22Rv1 (cell line): Measurements from ENCODE around the gene AIFM1.

ENCODE experiments used
- CTCF ChIP-seq: fragments of 450-650 bp; IDR thresholded peaks from 2 replicates; pipeline ENCODE4 v1.5.1; 2017; ENCODE audit warnings: mild to moderate bottlenecking
- ZFX ChIP-seq: fragments of 450-650 bp; IDR thresholded peaks from 2 replicates; pipeline ENCODE4 v1.6.1; 2017; ENCODE audit warnings: antibody characterized with exemption, borderline replicate concordance

DNA sequence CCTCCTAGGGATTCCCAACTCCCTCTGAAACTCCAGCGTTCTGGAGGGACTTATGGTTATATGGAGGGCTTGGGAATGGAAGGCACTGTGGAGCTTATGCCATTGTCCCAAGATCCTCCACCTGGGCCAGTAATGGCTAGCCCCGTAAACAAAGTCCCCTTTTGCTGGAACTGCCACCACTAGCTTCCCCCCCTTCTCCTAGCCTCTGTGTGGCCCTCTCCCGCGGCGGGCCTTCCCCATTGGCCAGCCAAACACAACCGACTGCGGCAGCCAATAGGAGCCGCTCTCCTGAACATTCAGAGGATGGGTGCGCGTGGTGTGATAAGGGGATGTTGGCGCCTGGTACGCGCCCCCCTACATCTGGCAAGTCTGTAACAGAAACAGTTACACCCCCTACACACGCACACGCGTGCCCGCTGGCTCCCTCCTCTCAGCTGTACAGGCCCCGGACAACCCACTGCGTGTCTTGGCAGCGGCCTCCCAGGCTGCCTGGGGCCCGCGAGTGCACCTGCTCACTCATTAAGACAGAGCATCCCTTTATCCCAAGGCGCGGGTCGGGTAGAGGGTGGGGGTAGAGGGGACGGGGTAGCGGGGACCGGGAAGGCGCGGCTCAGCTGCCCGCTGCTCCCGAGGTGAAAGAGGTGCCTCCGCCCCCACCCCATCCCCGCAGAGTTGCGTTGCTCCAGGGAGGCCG lies 5.3 kb upstream of the AIFM1 start:
- no peak for TF ChIP-seq CTCF
- TF ChIP-seq ZFX = no peak
